Common myeloid progenitor, CD34-positive (primary cell): ENCODE results near the gene CDR2L.

Experiments
- CTCF ChIA-PET: fragments of 350-600 bp; sonication (Branson Sonifier 250); formaldehyde crosslinking; loops from one replicate; lab custom pipeline; 2021; ENCODE audit warnings: antibody characterized with exemption; lab: Charles Lee
- POLR2A ChIA-PET: fragments of 350-600 bp; sonication (Branson Sonifier 250); formaldehyde crosslinking; loops from one replicate; lab custom pipeline; 2021; ENCODE audit warnings: antibody characterized with exemption; lab: Charles Lee
- DNase-seq, 3 donors: peaks; one replicate each; pipeline versions ENCODE4 v3.0.0 to v3.0.0-alpha.2; 2013
- H3K27ac ChIP-seq, 2 experiments: 1 replicate in 1 of 2; 2 replicates in 1 of 2; pipeline ENCODE4 v1.7.0; 2013; ENCODE audit warnings: inconsistent platforms in 2 of 2, low read length in 2 of 2, mild to moderate bottlenecking in 2 of 2, low read depth in 1 of 2, moderate library complexity in 1 of 2; ENCODE audit not compliant: severe bottlenecking in 2 of 2, insufficient read depth in 1 of 2, poor library complexity in 1 of 2
- H3K27me3 ChIP-seq, 5 experiments: replicated peaks in 2 of 5; 1 replicate in 3 of 5; 2 replicates in 2 of 5; pipeline versions ENCODE4 v1.6.1 to v1.7.0; 2013; ENCODE audit warnings: low read length in 4 of 5, mild to moderate bottlenecking in 2 of 5, moderate library complexity in 2 of 5, inconsistent platforms in 1 of 5; ENCODE audit not compliant: insufficient read depth in 5 of 5, control insufficient read depth in 4 of 5
- H3K36me3 ChIP-seq, 4 experiments: 1 replicate in 2 of 4; 2 replicates in 2 of 4; pipeline versions ENCODE4 v1.6.1 to v1.7.0; 2013; ENCODE audit warnings: low read length in 3 of 4, control low read depth in 1 of 4, mild to moderate bottlenecking in 1 of 4; ENCODE audit not compliant: control insufficient read depth in 4 of 4, insufficient read depth in 4 of 4
- H3K4me1 ChIP-seq, 4 experiments: 1 replicate in 3 of 4; 2 replicates in 1 of 4; pipeline versions ENCODE4 v1.6.1 to v1.7.1; 2013; ENCODE audit warnings: low read length in 3 of 4, mild to moderate bottlenecking in 3 of 4, control low read depth in 1 of 4, inconsistent platforms in 1 of 4, moderate library complexity in 1 of 4; ENCODE audit not compliant: control insufficient read depth in 4 of 4, insufficient read depth in 4 of 4; ENCODE audit errors: control extremely low read depth in 1 of 4
- H3K4me3 ChIP-seq, 7 experiments: 1 replicate in 4 of 7; 2 replicates in 3 of 7; pipeline versions ENCODE4 v1.5.1 to v1.7.0; 2013; ENCODE audit warnings: mild to moderate bottlenecking in 7 of 7, low read length in 6 of 7, moderate library complexity in 6 of 7, inconsistent platforms in 2 of 7, low read depth in 2 of 7, control low read depth in 1 of 7; ENCODE audit not compliant: insufficient read depth in 4 of 7, control insufficient read depth in 1 of 7; ENCODE audit errors: extremely low read depth in 1 of 7
- H3K9me3 ChIP-seq, 5 experiments: 1 replicate in 4 of 5; 2 replicates in 1 of 5; pipeline versions ENCODE4 v1.6.1 to v1.7.1; 2013; ENCODE audit warnings: low read length in 4 of 5, mild to moderate bottlenecking in 2 of 5, inconsistent platforms in 1 of 5, low read depth in 1 of 5, moderate library complexity in 1 of 5; ENCODE audit not compliant: control insufficient read depth in 4 of 5, insufficient read depth in 2 of 5; ENCODE audit errors: control extremely low read depth in 1 of 5
- WGBS: methylation state at CpG from one replicate; pipeline ENCODE4 v1.1.5; 2013; ENCODE audit not compliant: insufficient coverage; 5-methylcytosine and 5-hydroxymethylcytosine counted together

CDR2L gene

GRCh38 chr17:74959826-74960515 lies 27.5 kb upstream of the CDR2L start:
- Histone ChIP-seq H3K4me1 (peaks cover 0 to 6% (median 3%) of the 10 kb centered on the region in 4 experiments), H3K9me3 (peaks cover 0 to 4% (median 0%) of the 10 kb centered on the region in 5 experiments), H3K27ac (no peak overlapping the region), H3K27me3 (peaks cover 0 to 4% (median 2%) of the 10 kb centered on the region in 5 experiments), H3K4me3 (no peak overlapping the region), H3K36me3 (no peaks in the 10 kb centered on the region)
- 95% methylated on average over 4 of the region's 14 CpGs for WGBS
- ChIA-PET POLR2A (interaction anchor here (2.3 kb wide), 1 partner anchor 53 kb away, joined by 8 read pairs; the partner anchor contains the start of gene MRPL58), CTCF (interaction anchor here (0.6 to 8.9 kb wide), 32 partner anchors 9 to 246 kb away, joined by 3 to 154 read pairs (median 6); partner anchors contain the start of genes CDR2L, HID1, MRPL58 and NT5C)
- DNase-seq, result no peak

GRCh38 chr17:74960570-74961342 lies 26.7 kb upstream of the CDR2L start:
- DNase-seq, result peak; percentile 67 to 86 (median 73)
- H3K4me3 ChIP-seq, result no peak overlapping the region
- H3K27me3 ChIP-seq, result peaks cover 0 to 4% (median 2%) of the 10 kb centered on the region in 5 experiments
- no peaks in the 10 kb centered on the region for H3K36me3 ChIP-seq
- ChIA-PET CTCF (interaction anchor here (0.6 to 8.9 kb wide), 47 partner anchors 10 to 278 kb away, joined by 3 to 154 read pairs (median 5); partner anchors contain the start of genes CDR2L, HID1, MRPL58 and NT5C), POLR2A (interaction anchor here (1.0 to 2.3 kb wide), 4 partner anchors 46 to 54 kb away, joined by 3 to 8 read pairs (median 4); partner anchors contain the start of gene MRPL58)
- peaks cover 0 to 4% (median 0%) of the 10 kb centered on the region in 5 experiments for H3K9me3 ChIP-seq
- no peak overlapping the region for H3K27ac ChIP-seq
- WGBS, result 24% methylated on average over 14 of the region's 19 CpGs
- H3K4me1 ChIP-seq, result peaks cover 0 to 6% (median 3%) of the 10 kb centered on the region in 4 experiments

GRCh38 chr17:74961657-74962350 lies 25.6 kb upstream of the CDR2L start:
- Histone ChIP-seq H3K27ac (no peak overlapping the region), H3K27me3 (peaks cover 0 to 4% (median 2%) of the 10 kb centered on the region in 5 experiments), H3K4me1 (peaks cover 0 to 6% (median 3%) of the 10 kb centered on the region in 4 experiments), H3K9me3 (no peaks in the 10 kb centered on the region), H3K4me3 (no peak overlapping the region), H3K36me3 (no peaks in the 10 kb centered on the region)
- WGBS, result 62% methylated on average over 18 of the region's 23 CpGs
- POLR2A ChIA-PET, result interaction anchor here (0.6 to 2.3 kb wide), 7 partner anchors 10 to 71 kb away, joined by 3 to 8 read pairs (median 3); partner anchors contain the start of gene MRPL58
- peak; percentile 80 to 88 (median 81) for DNase-seq
- CTCF ChIA-PET, result interaction anchor here (0.7 to 8.9 kb wide), 40 partner anchors 10 to 276 kb away, joined by 3 to 154 read pairs (median 6); partner anchors contain the start of genes CDR2L, HID1, MRPL58 and NT5C

GRCh38 chr17:74962622-74963394 lies 24.6 kb upstream of the CDR2L start:
- ChIA-PET POLR2A (interaction anchor here (1.0 to 2.3 kb wide), 2 partner anchors 50 to 70 kb away, joined by 3 to 8 read pairs; partner anchors contain the start of gene MRPL58), CTCF (interaction anchor here (1.0 to 8.9 kb wide), 20 partner anchors 9 to 241 kb away, joined by 3 to 154 read pairs (median 7); partner anchors contain the start of genes HID1, MRPL58, OTOP2 and USH1G)
- WGBS, result 94% methylated on average over 11 of the region's 18 CpGs
- Histone ChIP-seq H3K4me3 (no peak overlapping the region), H3K27ac (no peak overlapping the region), H3K27me3 (peaks cover 0 to 4% (median 2%) of the 10 kb centered on the region in 5 experiments), H3K4me1 (peaks cover 0 to 6% (median 3%) of the 10 kb centered on the region in 4 experiments), H3K36me3 (no peaks in the 10 kb centered on the region), H3K9me3 (no peaks in the 10 kb centered on the region)
- DNase-seq, result no peak

- ChIA-PET POLR2A (interaction anchor here (1.0 kb wide), 1 partner anchor 49 kb away, joined by 3 read pairs; the partner anchor contains the start of gene MRPL58), CTCF (interaction anchor here (1.0 to 8.9 kb wide), 5 partner anchors 8 to 151 kb away, joined by 3 to 154 read pairs (median 37); partner anchors contain the start of genes HID1, MRPL58 and USH1G)
- peaks cover 0 to 4% (median 2%) of the 10 kb centered on the region in 5 experiments for H3K27me3 ChIP-seq
- DNase-seq, result no peak
- no peaks in the 10 kb centered on the region for H3K36me3 ChIP-seq
- H3K27ac ChIP-seq, result no peak overlapping the region
- no peaks in the 10 kb centered on the region for H3K9me3 ChIP-seq
- no peak overlapping the region for H3K4me3 ChIP-seq
- H3K4me1 ChIP-seq, result peaks cover 0 to 6% (median 3%) of the 10 kb centered on the region in 4 experiments
- 84% methylated on average over 7 of the region's 12 CpGs for WGBS
These were observed 23.8 kb upstream of the CDR2L start for GRCh38 chr17:74963656-74964055.
